HepG2 (cell line): Measurements from ENCODE around the gene CHRNB2. TPM values are rescaled to one million over a fixed set of nuclear protein-coding genes. Genes with fewer than 3 reads are reported as not detected.
A peak's percentile ranks its signal among the peaks of the same experiment; 100 is the strongest.

Experiments used
- ATAC-seq: fragments of 200-7000 bp; cut with Tn5 transposase; 3 replicates; pipeline ENCODE4 v1.9.1; 2020; ENCODE audit warnings: mild to moderate bottlenecking, moderate library complexity
- BruUV-seq: library from RNA; stranded (reverse); fragments of 400-500 nt; replicated peaks from 2 replicates; lab custom pipeline; 2021; lab: Mats Ljungman, UMichigan
- CTCF ChIA-PET: fragments of 300-600 bp; formaldehyde crosslinking; extraction: SDS; loops from one replicate; lab custom pipeline; 2021; ENCODE audit warnings: low total read pairs, inconsistent platforms, low intra/inter-chr PET ratio; lab: Yijun Ruan, JAX
- POLR2A ChIA-PET: fragments of 350-600 bp; sonication (Branson Sonifier 250); formaldehyde crosslinking; loops from one replicate; lab custom pipeline; 2020; ENCODE audit warnings: antibody characterized with exemption, inconsistent platforms; lab: Yijun Ruan, JAX
- DNase-seq: peaks from one replicate; pipeline ENCODE4 v3.0.0-alpha.2; 2015; ENCODE audit warnings: low spot score
- FAIRE-seq: peaks from 3 replicates; lab custom pipeline; 2011; peaks lifted over from hg19 to GRCh38; lab: Jason Lieb, UNC
- H2AFZ ChIP-seq: one replicate; pipeline ENCODE4 v1.6.1; 2011; ENCODE audit warnings: low read length, inconsistent platforms
- H3K27ac ChIP-seq: fragments of 300-600 bp; 3 replicates; pipeline ENCODE4 v1.8.0; 2011; ENCODE audit warnings: mixed run types, mild to moderate bottlenecking, mixed read lengths, low read length, inconsistent platforms; ENCODE audit not compliant: insufficient read depth; ENCODE audit errors: extremely low read length
- H3K27me3 ChIP-seq, 2 experiments: fragments of 200-600 bp in 1 of 2; 2 replicates in 1 of 2; 3 replicates in 1 of 2; pipeline versions ENCODE4 v1.6.0 to v1.8.0; 2011; ENCODE audit warnings: low read length in 2 of 2, mild to moderate bottlenecking in 2 of 2, moderate library complexity in 2 of 2, inconsistent platforms in 1 of 2; ENCODE audit not compliant: insufficient read depth in 2 of 2, control insufficient read depth in 1 of 2
- H3K36me3 ChIP-seq, 2 experiments: fragments of 200-600 bp in 1 of 2; replicated peaks in 1 of 2; 2 replicates in 1 of 2; 3 replicates in 1 of 2; pipeline versions ENCODE4 v1.5.1 to v1.8.0; 2011; ENCODE audit warnings: low read length in 2 of 2, inconsistent platforms in 1 of 2; ENCODE audit not compliant: insufficient read depth in 2 of 2, control insufficient read depth in 1 of 2
- H3K4me1 ChIP-seq: 2 replicates; pipeline ENCODE4 v1.5.1; 2012; ENCODE audit warnings: low read length, inconsistent platforms; ENCODE audit not compliant: insufficient read depth
- H3K4me2 ChIP-seq: 2 replicates; pipeline ENCODE4 v1.6.0; 2011; ENCODE audit warnings: low read depth, low read length, inconsistent platforms
- H3K4me3 ChIP-seq, 3 experiments: fragments of 200-600 bp in 1 of 3; sonication (generic), shearing (Covaris generic) in 1 of 3; replicated peaks in 1 of 3; 2 replicates each; pipeline ENCODE4 v1.5.1; 2011 to 2016; ENCODE audit warnings: low read length in 3 of 3, inconsistent platforms in 2 of 3, low read depth in 2 of 3, mild to moderate bottlenecking in 2 of 3, control low read depth in 1 of 3, mixed read lengths in 1 of 3; ENCODE audit not compliant: insufficient read depth in 1 of 3
- H3K79me2 ChIP-seq: one replicate; pipeline ENCODE4 v1.6.1; 2011; ENCODE audit warnings: low read length, inconsistent platforms; ENCODE audit not compliant: insufficient read depth
- H3K9ac ChIP-seq: 2 replicates; pipeline ENCODE4 v1.6.0; 2011; ENCODE audit warnings: mild to moderate bottlenecking, low read depth, low read length, inconsistent platforms; ENCODE audit not compliant: insufficient read depth
- H3K9me3 ChIP-seq: 2 replicates; pipeline ENCODE4 v1.5.1; 2012; ENCODE audit warnings: mild to moderate bottlenecking, low read length
- H4K20me1 ChIP-seq: 2 replicates; pipeline ENCODE4 v1.6.0; 2011; ENCODE audit warnings: inconsistent platforms, mild to moderate bottlenecking, low read length, moderate library complexity; ENCODE audit not compliant: insufficient read depth
- DNMT1 ChIP-seq: sonication (generic); formaldehyde crosslinking; IDR thresholded peaks from 2 replicates; pipeline ENCODE4 v1.5.1; 2020; ENCODE audit warnings: mild to moderate bottlenecking, missing genetic modification reagents
- GTF3A ChIP-seq: sonication (generic); formaldehyde crosslinking; conservative IDR thresholded peaks from 2 replicates; pipeline ENCODE4 v1.4.0; 2020; ENCODE audit warnings: mild to moderate bottlenecking, missing genetic modification reagents
- ISL2 ChIP-seq: sonication (generic); formaldehyde crosslinking; IDR thresholded peaks from 2 replicates; pipeline ENCODE4 v1.5.0; 2020; ENCODE audit warnings: missing genetic modification reagents
- NFE2L1 ChIP-seq: sonication (generic); formaldehyde crosslinking; IDR thresholded peaks from 2 replicates; pipeline ENCODE4 v1.4.0; 2020; ENCODE audit warnings: missing genetic modification reagents, mild to moderate bottlenecking, borderline replicate concordance
- SUZ12 ChIP-seq: fragments of 150-350 bp; IDR thresholded peaks from 2 replicates; pipeline ENCODE4 v1.6.1; 2014; ENCODE audit warnings: low read depth, low read length
- XRCC5 ChIP-seq: fragments of 200-400 bp; formaldehyde crosslinking; optimal IDR thresholded peaks from 2 replicates; pipeline ENCODE3; 2017; ENCODE audit warnings: mild to moderate bottlenecking, low read length
- ZNF460 ChIP-seq: sonication (generic); formaldehyde crosslinking; IDR thresholded peaks from 2 replicates; pipeline ENCODE4 v1.5.1; 2020; ENCODE audit warnings: missing genetic modification reagents, mild to moderate bottlenecking, borderline replicate concordance
- ZNF605 ChIP-seq: sonication (generic); formaldehyde crosslinking; IDR thresholded peaks from 2 replicates; pipeline ENCODE4 v1.8.0; 2022; ENCODE audit warnings: mild to moderate bottlenecking, missing genetic modification reagents
- ZSCAN21 ChIP-seq: sonication (generic); formaldehyde crosslinking; IDR thresholded peaks from 2 replicates; pipeline ENCODE4 v1.8.0; 2022; ENCODE audit warnings: mild to moderate bottlenecking, missing genetic modification reagents, moderate library complexity, borderline replicate concordance
- WGBS: methylation state at CpG from one replicate; pipeline ENCODE4 v1.1.6; 2017; ENCODE audit warnings: low lambda C conversion rate; 5-methylcytosine and 5-hydroxymethylcytosine counted together
- in situ Hi-C: cut with HindIII; loops from 2 replicates; pipeline ENCODE4 v1.10.0; 2017; ENCODE audit warnings: low pct_unique_long_range_greater_than_20kb; ENCODE audit not compliant: extremely low pct_ligation_motif_present
- intact Hi-C: fragments of 100-400 bp; cut with micrococcal nuclease; formaldehyde crosslinking; loops from one replicate; pipeline ENCODE4 v1.10.0; 2022; ENCODE audit not compliant: unreplicated experiment
- polyA plus RNA-seq, 8 experiments: library from polyadenylated mRNA; depleted of rRNA in 3 of 8; stranded (reverse) in 7 of 8; unstranded in 1 of 8; fragments of >200 nt; fragmentation: Illumina TruSeq in 4 of 8; extraction: Trizol in 4 of 8; gene quantifications; 2 replicates each; pipeline versions ENCODE4 v1.2.1 to v1.2.3, GENCODE V29; 2011 to 2016; ENCODE audit warnings: low read depth in 4 of 8, missing spikeins in 1 of 8, mixed read lengths in 1 of 8; ENCODE audit not compliant: insufficient read depth in 1 of 8
- total RNA-seq, 5 experiments: library from RNA; depleted of rRNA; stranded (reverse); fragments of >200 nt; fragmentation: Illumina TruSeq; extraction: Trizol; gene quantifications; 2 replicates each; pipeline ENCODE4 v1.2.3, GENCODE V29; 2016; ENCODE audit warnings: low read depth in 1 of 5

Gene CHRNB2
- total and polyA plus RNA-seq, 2 of the 13 experiments (the other 11 are each of a cell fraction or from before 2014, with no cell fraction given): 0.03 to 0.07 TPM

DNA sequence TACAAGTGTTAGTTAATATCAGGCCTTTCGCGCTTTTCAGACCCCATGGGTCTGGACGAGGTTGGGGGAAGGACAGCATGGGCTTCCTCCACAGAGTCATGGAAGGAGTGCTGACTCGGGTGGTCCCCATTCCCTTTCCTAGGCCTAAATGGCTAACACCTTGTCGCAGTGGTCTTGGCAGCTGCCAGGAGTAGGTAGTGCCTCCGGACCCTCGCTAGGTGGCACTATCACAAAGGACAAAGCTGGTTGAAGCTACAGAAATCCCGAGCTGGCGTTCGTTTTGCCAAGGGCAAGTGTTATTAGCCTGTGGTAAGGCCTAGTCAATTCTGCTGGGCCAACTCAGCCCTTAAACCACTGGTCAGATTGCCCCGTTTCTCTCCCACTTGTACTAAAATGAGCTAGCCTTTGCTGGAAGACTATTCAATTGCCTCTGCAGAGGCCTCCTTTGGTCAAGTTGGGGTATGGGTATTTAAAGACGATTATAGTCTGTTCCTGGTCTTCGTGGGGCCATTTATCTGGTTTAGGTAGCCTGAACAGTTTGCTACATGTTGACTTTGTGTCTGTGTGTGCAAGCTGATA, 8.0 kb upstream of the CHRNB2 start (continued):
- no peak for TF ChIP-seq ZSCAN21 (CRISPR knock-in tag)
- peak; percentile 90 for TF ChIP-seq XRCC5
- TF ChIP-seq, all 625 proteins: peak for 43

DNA sequence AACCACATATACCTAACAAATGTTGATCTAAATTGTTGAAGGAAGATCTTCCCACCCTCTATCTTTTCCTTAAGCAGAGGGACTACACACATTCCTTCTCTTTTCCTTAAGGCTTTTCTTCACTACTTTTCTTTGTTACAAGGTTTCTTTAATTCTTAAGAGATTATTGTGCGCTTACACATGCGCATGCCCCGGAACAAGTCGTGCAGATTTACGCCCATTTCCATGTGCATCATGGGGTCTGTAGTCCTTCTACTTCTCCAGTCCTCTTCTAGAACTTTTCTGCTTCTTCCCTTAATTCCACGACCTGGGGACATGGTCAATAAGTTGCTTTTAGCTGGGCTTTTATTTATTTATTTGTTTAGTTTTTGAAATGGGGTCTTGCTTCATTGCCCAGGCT, 1.7 kb upstream of the CHRNB2 start:
- Histone ChIP-seq H4K20me1 (peaks cover 5% of the 10 kb centered on the region; the same call in 1 of the 2 replicates), H3K27me3 (peaks cover 3 to 19% of the 10 kb centered on the region in 2 experiments; a peak in 3 of 5 replicates), H3K79me2 (no peaks in the 10 kb centered on the region), H3K36me3 (no peaks in the 10 kb centered on the region), H2AFZ (no peak overlapping the region), H3K9ac (no peak overlapping the region), H3K4me3 (no peak overlapping the region), H3K4me2 (no peak overlapping the region), H3K4me1 (no peaks in the 10 kb centered on the region), H3K9me3 (no peaks in the 10 kb centered on the region), H3K27ac (no peak overlapping the region)
- intact Hi-C loops: no loop called here
- DNase-seq: no peak
- WGBS: 69% methylated on average over 6 of the region's 6 CpGs
- POLR2A ChIA-PET: no interaction called here
- BruUV-seq: no TSS peak
- FAIRE-seq: no peak
- TF ChIP-seq DNMT1 (CRISPR knock-in tag) (no peak), NFE2L1 (CRISPR knock-in tag) (no peak), GTF3A (CRISPR knock-in tag) (no peak), ISL2 (CRISPR knock-in tag) (no peak), ZNF460 (no peak), ZNF605 (CRISPR knock-in tag) (no peak), SUZ12 (no peak)
- CTCF ChIA-PET: no interaction called here
- in situ Hi-C loops: loop anchor here (10.0 kb wide), 2 partner anchors 199 to 309 kb away; partner anchors contain the start of gene KCNN3
- ATAC-seq: no peak
